Caco-2 (cell line): ENCODE measurements around the gene USE1. TPM values are rescaled to one million over a fixed set of nuclear protein-coding genes. Genes with fewer than 3 reads are reported as not detected.
A peak's percentile ranks its signal among the peaks of the same experiment; 100 is the strongest.

Experiments
- BruUV-seq: library from RNA; stranded (reverse); fragments of 400-500 nt; replicated peaks from 2 replicates; lab custom pipeline; 2021; lab: Mats Ljungman, UMichigan
- CTCF ChIA-PET: fragments of 300-600 bp; sonication (Branson Sonifier 250); formaldehyde crosslinking; loops from one replicate; lab custom pipeline; 2022; ENCODE audit warnings: antibody characterized with exemption; lab: Charles Lee
- POLR2A ChIA-PET: fragments of 300-600 bp; sonication (Branson Sonifier 250); formaldehyde crosslinking; loops from one replicate; lab custom pipeline; 2022; ENCODE audit warnings: antibody characterized with exemption; lab: Charles Lee
- DNase-seq, 2 experiments: peaks; one replicate each; pipeline versions ENCODE4 v3.0.0 to v3.0.0-alpha.2; 2020 to 2022
- H3K27me3 ChIP-seq: replicated peaks from 2 replicates; pipeline ENCODE4 v1.6.0; 2011; ENCODE audit warnings: low read length; ENCODE audit not compliant: control insufficient read depth, insufficient read depth
- H3K36me3 ChIP-seq: 2 replicates; pipeline ENCODE4 v1.5.1; 2011; ENCODE audit warnings: low read length; ENCODE audit not compliant: control insufficient read depth, insufficient read depth
- H3K4me1 ChIP-seq: fragments of 250-450 bp; sonication (Bioruptor Pico); 2 replicates; pipeline ENCODE4 v1.5.1; 2020; ENCODE audit warnings: mild to moderate bottlenecking
- H3K4me3 ChIP-seq: 2 replicates; pipeline ENCODE4 v1.5.1; 2011; ENCODE audit warnings: low read depth, mild to moderate bottlenecking, control low read depth, low read length
- H3K9me3 ChIP-seq: fragments of 250-450 bp; sonication (Bioruptor Pico); 2 replicates; pipeline ENCODE4 v1.5.1; 2020; ENCODE audit warnings: mild to moderate bottlenecking, moderate library complexity
- H3K27ac Mint-ChIP-seq: one replicate; pipeline ENCODE4 v1.8.0; 2022; ENCODE audit warnings: mixed read lengths; ENCODE audit not compliant: unreplicated experiment
- H3K27me3 Mint-ChIP-seq: one replicate; pipeline ENCODE4 v1.8.0; 2022; ENCODE audit warnings: mixed read lengths; ENCODE audit not compliant: insufficient read depth, unreplicated experiment
- H3K36me3 Mint-ChIP-seq: one replicate; pipeline ENCODE4 v1.8.0; 2022; ENCODE audit warnings: mild to moderate bottlenecking, mixed read lengths; ENCODE audit not compliant: insufficient read depth, unreplicated experiment
- H3K4me1 Mint-ChIP-seq: one replicate; pipeline ENCODE4 v1.8.0; 2022; ENCODE audit warnings: low read depth, mixed read lengths; ENCODE audit not compliant: unreplicated experiment
- H3K4me3 Mint-ChIP-seq: one replicate; pipeline ENCODE4 v1.8.0; 2022; ENCODE audit warnings: mild to moderate bottlenecking, moderate library complexity, mixed read lengths; ENCODE audit not compliant: unreplicated experiment
- H3K9me3 Mint-ChIP-seq: one replicate; pipeline ENCODE4 v1.8.0; 2022; ENCODE audit warnings: mixed read lengths; ENCODE audit not compliant: unreplicated experiment
- intact Hi-C: fragments of 100-400 bp; cut with micrococcal nuclease; formaldehyde crosslinking; loops from one replicate; pipeline ENCODE4 v1.10.0; 2022; ENCODE audit not compliant: unreplicated experiment
- total RNA-seq: library from RNA; stranded (reverse); gene quantifications from 2 replicates; pipeline ENCODE4 v1.2.3, GENCODE V29; 2022
- TF ChIP-seq, protein P1 (sequence below), 2 experiments: fragments of 200-600 bp in 1 of 2; IDR thresholded peaks; 1 replicate in 1 of 2; 2 replicates in 1 of 2; pipeline versions ENCODE4 v1.5.1 to v1.8.0; 2011 to 2022; ENCODE audit warnings: antibody characterized with exemption in 1 of 2, control low read depth in 1 of 2, inconsistent platforms in 1 of 2, low read depth in 1 of 2, low read length in 1 of 2, mild to moderate bottlenecking in 1 of 2, moderate library complexity in 1 of 2; ENCODE audit not compliant: insufficient read depth in 1 of 2, severe bottlenecking in 1 of 2, unreplicated experiment in 1 of 2

The USE1 gene
- total RNA-seq, 1 experiment from 2014 or later = 20.2 TPM

DNA sequence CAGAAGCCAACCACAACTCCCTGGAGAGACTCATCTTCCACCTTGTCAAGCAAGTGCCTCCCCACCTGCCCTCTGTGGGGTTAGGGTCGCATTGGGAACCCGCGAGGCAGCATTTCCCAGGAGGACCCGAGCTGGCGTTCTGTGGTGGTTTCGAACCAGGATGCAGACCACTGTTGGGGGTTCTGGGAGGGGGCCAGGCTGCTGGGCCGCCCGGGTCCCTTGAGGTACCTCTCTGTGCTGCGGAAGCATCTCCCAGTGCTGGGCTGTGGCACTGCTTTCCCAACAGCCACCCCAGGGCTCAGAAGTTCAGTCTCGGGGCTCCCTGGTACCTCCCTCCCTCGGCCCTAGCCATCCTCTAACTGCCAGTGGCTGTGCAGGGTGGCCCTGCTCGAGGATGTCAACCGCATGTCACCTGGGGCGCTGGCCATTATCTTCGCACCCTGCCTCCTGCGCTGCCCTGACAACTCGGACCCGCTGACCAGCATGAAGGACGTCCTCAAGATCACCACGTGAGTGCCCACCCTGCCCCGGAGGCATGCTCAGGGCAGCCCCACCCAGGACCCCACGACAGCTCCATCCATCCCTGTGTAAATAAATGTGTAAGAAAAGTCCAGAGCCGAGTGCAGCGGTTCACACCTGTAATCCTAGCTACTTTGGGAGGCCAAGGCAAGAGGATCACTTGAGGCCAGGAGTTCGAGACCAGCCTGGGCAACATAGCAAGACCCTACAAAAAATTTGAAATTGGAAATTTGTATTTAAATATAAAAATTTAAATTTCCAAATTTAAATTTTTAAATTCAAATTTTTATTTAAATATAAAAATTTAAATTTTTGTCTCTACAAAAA is 8.2 kb upstream of the USE1 start:
- H3K4me3 Mint-ChIP-seq = no peak overlapping the region
- POLR2A ChIA-PET = interaction anchor here (0.9 kb wide), 1 partner anchor 8 kb away, joined by 3 read pairs; the partner anchor contains the start of gene USE1
- CTCF ChIA-PET = no interaction called here

DNA sequence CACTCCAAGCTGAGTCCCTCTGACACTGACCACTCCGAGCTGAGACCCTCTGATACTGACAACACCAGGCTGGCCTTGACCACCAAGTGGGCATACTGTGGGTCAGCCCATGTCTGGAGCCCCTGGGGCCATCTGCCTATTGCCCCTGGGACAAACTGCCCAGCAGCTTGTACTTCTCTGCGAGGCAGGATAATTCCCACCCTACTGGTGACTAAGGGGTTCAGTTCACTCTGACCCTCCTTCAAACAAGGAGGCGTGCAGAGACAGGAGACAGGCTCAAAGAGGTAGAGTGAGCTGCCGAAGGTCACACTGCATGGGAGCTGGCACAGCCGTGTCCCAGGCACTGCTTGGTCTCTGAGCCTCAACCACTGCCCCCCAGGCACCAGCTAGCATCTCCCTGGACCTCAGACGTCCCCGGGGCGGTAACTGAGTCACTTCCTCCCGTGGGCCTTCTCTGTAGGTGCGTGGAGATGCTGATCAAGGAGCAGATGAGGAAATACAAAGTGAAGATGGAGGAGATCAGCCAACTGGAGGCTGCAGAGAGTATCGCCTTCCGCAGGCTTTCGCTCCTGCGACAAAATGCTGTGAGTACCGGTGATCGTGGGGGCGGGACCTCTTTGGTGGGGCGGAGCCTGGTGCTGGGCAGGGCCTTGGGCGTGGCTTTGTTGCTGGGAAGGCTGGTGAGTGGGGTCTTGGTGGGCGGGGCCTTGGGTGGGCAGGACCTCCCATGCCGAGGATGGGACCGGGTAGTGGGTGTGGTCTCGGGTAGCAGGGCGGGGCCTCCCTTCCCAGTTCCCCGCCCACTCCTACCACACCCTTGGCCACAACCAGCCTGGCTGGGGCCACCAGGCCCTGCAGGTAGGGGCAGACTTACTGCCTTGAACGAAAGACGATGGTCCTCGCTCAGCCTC is 5.8 kb upstream of the USE1 start:
- Mint-ChIP-seq H3K36me3 (peaks cover 22% of the 10 kb centered on the region), H3K4me1 (no peaks in the 10 kb centered on the region), H3K27ac (no peak overlapping the region), H3K4me3 (no peak overlapping the region), H3K9me3 (no peaks in the 10 kb centered on the region), H3K27me3 (no peaks in the 10 kb centered on the region)
- Histone ChIP-seq H3K9me3 (no peaks in the 10 kb centered on the region), H3K4me3 (no peak overlapping the region), H3K27me3 (no peaks in the 10 kb centered on the region), H3K4me1 (peaks cover 2% of the 10 kb centered on the region; the same call in 1 of the 2 replicates), H3K36me3 (peaks cover 1% of the 10 kb centered on the region; the same call in 1 of the 2 replicates)
- BruUV-seq = no TSS peak
- ChIA-PET POLR2A (no interaction called here), CTCF (no interaction called here)
- intact Hi-C loops = no loop called here
- TF ChIP-seq, protein P1, sequence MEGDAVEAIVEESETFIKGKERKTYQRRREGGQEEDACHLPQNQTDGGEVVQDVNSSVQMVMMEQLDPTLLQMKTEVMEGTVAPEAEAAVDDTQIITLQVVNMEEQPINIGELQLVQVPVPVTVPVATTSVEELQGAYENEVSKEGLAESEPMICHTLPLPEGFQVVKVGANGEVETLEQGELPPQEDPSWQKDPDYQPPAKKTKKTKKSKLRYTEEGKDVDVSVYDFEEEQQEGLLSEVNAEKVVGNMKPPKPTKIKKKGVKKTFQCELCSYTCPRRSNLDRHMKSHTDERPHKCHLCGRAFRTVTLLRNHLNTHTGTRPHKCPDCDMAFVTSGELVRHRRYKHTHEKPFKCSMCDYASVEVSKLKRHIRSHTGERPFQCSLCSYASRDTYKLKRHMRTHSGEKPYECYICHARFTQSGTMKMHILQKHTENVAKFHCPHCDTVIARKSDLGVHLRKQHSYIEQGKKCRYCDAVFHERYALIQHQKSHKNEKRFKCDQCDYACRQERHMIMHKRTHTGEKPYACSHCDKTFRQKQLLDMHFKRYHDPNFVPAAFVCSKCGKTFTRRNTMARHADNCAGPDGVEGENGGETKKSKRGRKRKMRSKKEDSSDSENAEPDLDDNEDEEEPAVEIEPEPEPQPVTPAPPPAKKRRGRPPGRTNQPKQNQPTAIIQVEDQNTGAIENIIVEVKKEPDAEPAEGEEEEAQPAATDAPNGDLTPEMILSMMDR (IDR thresholded peaks at IDR 0.05; ENCODE audit: insufficient read depth in 1 of 2, low read depth in 1 of 2, low read length in 1 of 2, severe bottlenecking in 1 of 2, unreplicated experiment in 1 of 2) = no peak
- DNase-seq = peak; percentile 61 to 83

More for the DNA sequence above, 8.2 kb upstream of the USE1 start:
- H3K4me1 ChIP-seq = no peaks in the 10 kb centered on the region
- H3K9me3 Mint-ChIP-seq = no peaks in the 10 kb centered on the region
- BruUV-seq = no TSS peak
- peaks cover 28% of the 10 kb centered on the region for H3K36me3 Mint-ChIP-seq
- no peaks in the 10 kb centered on the region for H3K4me1 Mint-ChIP-seq
- H3K9me3 ChIP-seq = no peaks in the 10 kb centered on the region
- intact Hi-C loops = no loop called here
- no peak overlapping the region for H3K27ac Mint-ChIP-seq
- DNase-seq = no peak
- H3K27me3 Mint-ChIP-seq = no peaks in the 10 kb centered on the region
- H3K4me3 ChIP-seq = no peak overlapping the region
- no peaks in the 10 kb centered on the region for H3K27me3 ChIP-seq
- TF ChIP-seq, protein P1 (IDR thresholded peaks at IDR 0.05; ENCODE audit: insufficient read depth in 1 of 2, low read depth in 1 of 2, low read length in 1 of 2, severe bottlenecking in 1 of 2, unreplicated experiment in 1 of 2) = no peak
- peaks cover 1% of the 10 kb centered on the region; the same call in 1 of the 2 replicates for H3K36me3 ChIP-seq

DNA sequence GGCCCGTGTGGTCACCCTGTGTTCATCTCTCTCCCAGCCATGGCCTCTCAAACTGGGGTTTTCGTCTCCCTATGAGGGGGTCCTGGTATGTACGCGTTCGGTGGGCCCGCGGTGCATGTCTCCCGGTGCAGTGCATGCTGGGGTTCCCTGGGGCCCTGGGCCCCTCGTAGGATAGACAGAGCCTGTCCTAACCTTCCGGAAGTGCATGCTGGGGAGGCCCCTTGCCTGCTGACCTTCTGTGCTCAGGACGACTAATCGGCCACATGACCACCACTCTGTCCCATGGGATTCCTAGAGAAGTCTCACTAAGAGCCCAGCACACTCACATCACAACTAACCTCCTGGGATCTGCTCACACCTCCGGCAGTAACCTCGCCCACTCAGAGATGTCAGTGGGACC is 4.9 kb upstream of the USE1 start:
- no peaks in the 10 kb centered on the region for H3K27me3 ChIP-seq
- Mint-ChIP-seq H3K4me1 (no peaks in the 10 kb centered on the region), H3K27ac (no peak overlapping the region), H3K9me3 (no peaks in the 10 kb centered on the region), H3K36me3 (peaks cover 28% of the 10 kb centered on the region), H3K4me3 (no peak overlapping the region), H3K27me3 (no peaks in the 10 kb centered on the region)
- CTCF ChIA-PET = no interaction called here
- TF ChIP-seq, protein P1 (IDR thresholded peaks at IDR 0.05; ENCODE audit: insufficient read depth in 1 of 2, low read depth in 1 of 2, low read length in 1 of 2, severe bottlenecking in 1 of 2, unreplicated experiment in 1 of 2) = no peak
- DNase-seq = no peak
- no TSS peak for BruUV-seq
- POLR2A ChIA-PET = no interaction called here
- H3K36me3 ChIP-seq = peaks cover 1% of the 10 kb centered on the region; the same call in 1 of the 2 replicates
- H3K9me3 ChIP-seq = no peaks in the 10 kb centered on the region
- intact Hi-C loops = no loop called here
- H3K4me3 ChIP-seq = no peak overlapping the region
- H3K4me1 ChIP-seq = peaks cover 6% of the 10 kb centered on the region; the same call in 1 of the 2 replicates
